Liver (tissue), 9 donors: ENCODE results near the gene CEP95. TPM values are rescaled to one million over a fixed set of nuclear protein-coding genes. Genes with fewer than 3 reads are reported as not detected.

Source experiments
- DNase-seq: peaks from one replicate; pipeline ENCODE4 v3.0.0-alpha.2; 2017; ENCODE audit warnings: low spot score
- H3K27ac ChIP-seq, 2 donors: one replicate each; pipeline ENCODE4 v1.7.0; 2013; ENCODE audit warnings: inconsistent platforms in 2 of 2, low read length in 2 of 2, control low read depth in 1 of 2, low read depth in 1 of 2, mild to moderate bottlenecking in 1 of 2
- H3K27me3 ChIP-seq, 4 donors: one replicate each; pipeline versions ENCODE4 v1.6.1 to v1.7.0; 2013; ENCODE audit warnings: low read length in 3 of 4, inconsistent platforms in 1 of 4, mild to moderate bottlenecking in 1 of 4, moderate library complexity in 1 of 4; ENCODE audit not compliant: control insufficient read depth in 4 of 4, insufficient read depth in 4 of 4
- H3K36me3 ChIP-seq, 4 donors: one replicate each; pipeline versions ENCODE4 v1.6.1 to v1.7.0; 2013; ENCODE audit warnings: low read length in 3 of 4, mild to moderate bottlenecking in 3 of 4, low read depth in 1 of 4, moderate library complexity in 1 of 4; ENCODE audit not compliant: control insufficient read depth in 4 of 4, insufficient read depth in 3 of 4
- H3K4me1 ChIP-seq, 4 donors: one replicate each; pipeline versions ENCODE4 v1.6.1 to v1.7.0; 2013; ENCODE audit warnings: low read length in 3 of 4, mild to moderate bottlenecking in 3 of 4, moderate library complexity in 1 of 4; ENCODE audit not compliant: control insufficient read depth in 4 of 4, insufficient read depth in 4 of 4
- H3K4me3 ChIP-seq, 3 donors: one replicate each; pipeline versions ENCODE4 v1.6.1 to v1.7.0; 2013; ENCODE audit warnings: low read length in 3 of 3, control low read depth in 1 of 3, low read depth in 1 of 3, mild to moderate bottlenecking in 1 of 3
- H3K9ac ChIP-seq, 2 donors: one replicate each; pipeline ENCODE4 v1.7.0; 2013; ENCODE audit warnings: low read length in 2 of 2, mild to moderate bottlenecking in 2 of 2, moderate library complexity in 2 of 2, control low read depth in 1 of 2, low read depth in 1 of 2
- H3K9me3 ChIP-seq, 4 donors: one replicate each; pipeline versions ENCODE4 v1.6.1 to v1.7.0; 2013; ENCODE audit warnings: low read length in 3 of 4; ENCODE audit not compliant: control insufficient read depth in 4 of 4
- EGR1 ChIP-seq, 2 donors: IDR thresholded peaks; 2 replicates each; pipeline ENCODE4 v1.6.1; 2016 to 2018; ENCODE audit warnings: antibody characterized with exemption in 2 of 2, low read depth in 2 of 2
- FOXA1 ChIP-seq: IDR thresholded peaks from 2 replicates; pipeline ENCODE4 v1.6.1; 2016; ENCODE audit warnings: antibody characterized with exemption
- FOXA2 ChIP-seq: IDR thresholded peaks from 2 replicates; pipeline ENCODE4 v1.6.1; 2016; ENCODE audit warnings: antibody characterized with exemption
- GABPA ChIP-seq, 2 donors: IDR thresholded peaks in 1 of 2; conservative IDR thresholded peaks in 1 of 2; 2 replicates each; pipeline ENCODE4 v1.6.1; 2016; ENCODE audit warnings: antibody characterized with exemption in 2 of 2, mild to moderate bottlenecking in 1 of 2, moderate library complexity in 1 of 2
- HNF4A ChIP-seq, 2 donors: conservative IDR thresholded peaks; 2 replicates each; pipeline ENCODE4 v1.6.1; 2016; ENCODE audit warnings: antibody characterized with exemption in 2 of 2, mild to moderate bottlenecking in 2 of 2
- HNF4G ChIP-seq: IDR thresholded peaks from 2 replicates; pipeline ENCODE4 v1.6.1; 2016; ENCODE audit warnings: antibody characterized with exemption
- JUND ChIP-seq, 2 donors: IDR thresholded peaks; 2 replicates each; pipeline ENCODE4 v1.6.1; 2016; ENCODE audit warnings: antibody characterized with exemption in 2 of 2
- NR2F2 ChIP-seq: IDR thresholded peaks from 2 replicates; pipeline ENCODE4 v1.6.1; 2016; ENCODE audit warnings: antibody characterized with exemption
- RAD21 ChIP-seq, 2 donors: IDR thresholded peaks; 2 replicates each; pipeline ENCODE4 v1.6.1; 2016; ENCODE audit warnings: antibody characterized with exemption in 2 of 2, mild to moderate bottlenecking in 2 of 2
- SP1 ChIP-seq: IDR thresholded peaks from 2 replicates; pipeline ENCODE4 v1.6.1; 2018; ENCODE audit warnings: antibody characterized with exemption, mild to moderate bottlenecking
- TAF1 ChIP-seq: conservative IDR thresholded peaks from 2 replicates; pipeline ENCODE4 v1.6.1; 2016; ENCODE audit warnings: antibody characterized with exemption, mild to moderate bottlenecking
- YY1 ChIP-seq: IDR thresholded peaks from 2 replicates; pipeline ENCODE4 v1.6.1; 2016; ENCODE audit warnings: antibody characterized with exemption, mild to moderate bottlenecking
- WGBS: extraction: QIAGEN DNeasy Blood & Tissue Kit; methylation state at CpG from one replicate; pipeline ENCODE4 v1.1.7; 2013; 5-methylcytosine and 5-hydroxymethylcytosine counted together
- polyA plus RNA-seq, 2 donors: library from polyadenylated mRNA; stranded (reverse) in 1 of 2; unstranded in 1 of 2; fragments of 200-250 nt in 1 of 2; fragments of >200 nt in 1 of 2; fragmentation: Nextera tagmentation in 1 of 2; extraction: Ambion mirVana in 1 of 2; gene quantifications; one replicate each; pipeline versions ENCODE4 v1.2.1 to v1.2.3, GENCODE V29; 2013 to 2015
- total RNA-seq, 2 donors: library from RNA; depleted of rRNA; stranded (reverse); fragments of >200 nt; gene quantifications; one replicate each; pipeline ENCODE4 v1.2.3, GENCODE V29; 2014
- TF ChIP-seq, protein P1 (sequence below): IDR thresholded peaks from 2 replicates; pipeline ENCODE4 v1.6.1; 2016; ENCODE audit warnings: antibody characterized with exemption
- TF ChIP-seq, protein P2 (sequence below): IDR thresholded peaks from 2 replicates; pipeline ENCODE4 v1.6.1; 2016; ENCODE audit warnings: antibody characterized with exemption
- TF ChIP-seq, protein P3 (sequence below): IDR thresholded peaks from 2 replicates; pipeline ENCODE4 v1.6.1; 2016; ENCODE audit warnings: antibody characterized with exemption
- TF ChIP-seq, protein P4 (sequence below): IDR thresholded peaks from 2 replicates; pipeline ENCODE4 v1.6.1; 2016; ENCODE audit warnings: antibody characterized with exemption, mild to moderate bottlenecking
- donor health status: healthy.
- donor health status: healthy.
- donor health status: healthy.
- donor health status: healthy.
- donor health status: healthy.

Gene CEP95
- total and polyA plus RNA-seq, 4 donors: 5.3 to 23.3 (median 11.0) TPM

DNA sequence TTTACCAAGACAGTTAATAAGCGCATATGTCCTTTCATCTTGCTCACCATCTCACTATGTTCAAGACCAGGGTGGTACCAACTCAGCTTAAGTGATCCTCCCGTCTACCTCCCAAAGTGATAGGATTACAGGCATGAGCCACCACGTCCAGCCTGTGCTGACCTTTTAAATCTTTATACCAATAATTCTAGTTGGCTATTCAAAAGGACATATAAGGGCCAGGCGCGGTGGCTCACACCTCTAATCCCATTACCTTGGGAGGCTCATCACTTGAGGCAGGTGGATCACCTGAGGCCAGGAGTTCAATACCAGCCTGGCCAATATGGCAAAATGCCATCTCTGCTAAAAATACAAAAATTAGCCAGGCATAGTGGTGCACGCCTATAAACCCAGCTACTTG lies 2.4 kb downstream of the CEP95 start:
- no peak for TF ChIP-seq NR2F2
- no peak for TF ChIP-seq FOXA2
- TF ChIP-seq GABPA (IDR thresholded peaks at IDR 0.05 in 1 of 2, conservative IDR thresholded peaks at IDR 0.05 in 1 of 2): no peak
- TF ChIP-seq, protein P1, sequence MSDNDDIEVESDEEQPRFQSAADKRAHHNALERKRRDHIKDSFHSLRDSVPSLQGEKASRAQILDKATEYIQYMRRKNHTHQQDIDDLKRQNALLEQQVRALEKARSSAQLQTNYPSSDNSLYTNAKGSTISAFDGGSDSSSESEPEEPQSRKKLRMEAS: no peak
- no peak for TF ChIP-seq TAF1
- TF ChIP-seq SP1: no peak
- no peak for TF ChIP-seq HNF4G
- no peak for TF ChIP-seq YY1
- no peak for TF ChIP-seq EGR1 (IDR thresholded peaks at IDR 0.05; ENCODE audit: low read depth in 2 of 2)
- no peak for TF ChIP-seq RAD21 (IDR thresholded peaks at IDR 0.05)
- TF ChIP-seq, protein P2, sequence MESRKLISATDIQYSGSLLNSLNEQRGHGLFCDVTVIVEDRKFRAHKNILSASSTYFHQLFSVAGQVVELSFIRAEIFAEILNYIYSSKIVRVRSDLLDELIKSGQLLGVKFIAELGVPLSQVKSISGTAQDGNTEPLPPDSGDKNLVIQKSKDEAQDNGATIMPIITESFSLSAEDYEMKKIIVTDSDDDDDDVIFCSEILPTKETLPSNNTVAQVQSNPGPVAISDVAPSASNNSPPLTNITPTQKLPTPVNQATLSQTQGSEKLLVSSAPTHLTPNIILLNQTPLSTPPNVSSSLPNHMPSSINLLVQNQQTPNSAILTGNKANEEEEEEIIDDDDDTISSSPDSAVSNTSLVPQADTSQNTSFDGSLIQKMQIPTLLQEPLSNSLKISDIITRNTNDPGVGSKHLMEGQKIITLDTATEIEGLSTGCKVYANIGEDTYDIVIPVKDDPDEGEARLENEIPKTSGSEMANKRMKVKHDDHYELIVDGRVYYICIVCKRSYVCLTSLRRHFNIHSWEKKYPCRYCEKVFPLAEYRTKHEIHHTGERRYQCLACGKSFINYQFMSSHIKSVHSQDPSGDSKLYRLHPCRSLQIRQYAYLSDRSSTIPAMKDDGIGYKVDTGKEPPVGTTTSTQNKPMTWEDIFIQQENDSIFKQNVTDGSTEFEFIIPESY: no peak
- no peak overlapping the region for H3K9ac ChIP-seq
- 95% methylated on average over 6 of the region's 6 CpGs for WGBS
- no peak for DNase-seq
- H3K9me3 ChIP-seq: no peaks in the 10 kb centered on the region
- H3K4me1 ChIP-seq: peaks cover 0 to 23% (median 9%) of the 10 kb centered on the region in 4 donors
- no peaks in the 10 kb centered on the region for H3K27me3 ChIP-seq
- no peak overlapping the region for H3K4me3 ChIP-seq
- H3K27ac ChIP-seq: no peak overlapping the region
- peaks cover 2 to 38% (median 21%) of the 10 kb centered on the region in 4 donors for H3K36me3 ChIP-seq

- no peak overlapping the region for H3K9ac ChIP-seq
- H3K9me3 ChIP-seq: no peaks in the 10 kb centered on the region
- H3K4me1 ChIP-seq: no peaks in the 10 kb centered on the region
- TF ChIP-seq, protein P1: no peak
- TF ChIP-seq, protein P3, sequence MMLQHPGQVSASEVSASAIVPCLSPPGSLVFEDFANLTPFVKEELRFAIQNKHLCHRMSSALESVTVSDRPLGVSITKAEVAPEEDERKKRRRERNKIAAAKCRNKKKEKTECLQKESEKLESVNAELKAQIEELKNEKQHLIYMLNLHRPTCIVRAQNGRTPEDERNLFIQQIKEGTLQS: no peak
- TF ChIP-seq JUND (IDR thresholded peaks at IDR 0.05): no peak
- TF ChIP-seq FOXA1: no peak
- TF ChIP-seq TAF1: no peak
- TF ChIP-seq HNF4G: no peak
- TF ChIP-seq EGR1 (IDR thresholded peaks at IDR 0.05; ENCODE audit: low read depth in 2 of 2): no peak
- no peak for TF ChIP-seq FOXA2
- TF ChIP-seq HNF4A (conservative IDR thresholded peaks at IDR 0.05): no peak
- no peak for TF ChIP-seq NR2F2
- TF ChIP-seq, protein P4, sequence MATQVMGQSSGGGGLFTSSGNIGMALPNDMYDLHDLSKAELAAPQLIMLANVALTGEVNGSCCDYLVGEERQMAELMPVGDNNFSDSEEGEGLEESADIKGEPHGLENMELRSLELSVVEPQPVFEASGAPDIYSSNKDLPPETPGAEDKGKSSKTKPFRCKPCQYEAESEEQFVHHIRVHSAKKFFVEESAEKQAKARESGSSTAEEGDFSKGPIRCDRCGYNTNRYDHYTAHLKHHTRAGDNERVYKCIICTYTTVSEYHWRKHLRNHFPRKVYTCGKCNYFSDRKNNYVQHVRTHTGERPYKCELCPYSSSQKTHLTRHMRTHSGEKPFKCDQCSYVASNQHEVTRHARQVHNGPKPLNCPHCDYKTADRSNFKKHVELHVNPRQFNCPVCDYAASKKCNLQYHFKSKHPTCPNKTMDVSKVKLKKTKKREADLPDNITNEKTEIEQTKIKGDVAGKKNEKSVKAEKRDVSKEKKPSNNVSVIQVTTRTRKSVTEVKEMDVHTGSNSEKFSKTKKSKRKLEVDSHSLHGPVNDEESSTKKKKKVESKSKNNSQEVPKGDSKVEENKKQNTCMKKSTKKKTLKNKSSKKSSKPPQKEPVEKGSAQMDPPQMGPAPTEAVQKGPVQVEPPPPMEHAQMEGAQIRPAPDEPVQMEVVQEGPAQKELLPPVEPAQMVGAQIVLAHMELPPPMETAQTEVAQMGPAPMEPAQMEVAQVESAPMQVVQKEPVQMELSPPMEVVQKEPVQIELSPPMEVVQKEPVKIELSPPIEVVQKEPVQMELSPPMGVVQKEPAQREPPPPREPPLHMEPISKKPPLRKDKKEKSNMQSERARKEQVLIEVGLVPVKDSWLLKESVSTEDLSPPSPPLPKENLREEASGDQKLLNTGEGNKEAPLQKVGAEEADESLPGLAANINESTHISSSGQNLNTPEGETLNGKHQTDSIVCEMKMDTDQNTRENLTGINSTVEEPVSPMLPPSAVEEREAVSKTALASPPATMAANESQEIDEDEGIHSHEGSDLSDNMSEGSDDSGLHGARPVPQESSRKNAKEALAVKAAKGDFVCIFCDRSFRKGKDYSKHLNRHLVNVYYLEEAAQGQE: no peak
- no peak for TF ChIP-seq SP1
- TF ChIP-seq GABPA (IDR thresholded peaks at IDR 0.05 in 1 of 2, conservative IDR thresholded peaks at IDR 0.05 in 1 of 2): no peak
- 93% methylated on average over 2 of the region's 2 CpGs for WGBS
- H3K27ac ChIP-seq: no peak overlapping the region
- H3K4me3 ChIP-seq: no peak overlapping the region
- no peaks in the 10 kb centered on the region for H3K27me3 ChIP-seq
- H3K36me3 ChIP-seq: peaks cover 2 to 62% (median 53%) of the 10 kb centered on the region in 4 donors
- DNase-seq: no peak
These were observed 8.6 kb downstream of the CEP95 start for GRCh38 chr17:64515419-64515818.
